A673 (cell line): Measurements from ENCODE around the gene MAPK8IP1. TPM values are rescaled to one million over a fixed set of nuclear protein-coding genes. Genes with fewer than 3 reads are reported as not detected.

ENCODE experiments used
- BruUV-seq: library from RNA; stranded (reverse); fragments of 400-500 nt; replicated peaks from 2 replicates; lab custom pipeline; 2021; lab: Mats Ljungman, UMichigan
- CTCF ChIA-PET: fragments of 300-600 bp; sonication (Branson Sonifier 250); formaldehyde crosslinking; loops from one replicate; lab custom pipeline; 2022; ENCODE audit warnings: antibody characterized with exemption; lab: Charles Lee
- POLR2A ChIA-PET: fragments of 300-600 bp; sonication (Branson Sonifier 250); formaldehyde crosslinking; loops from one replicate; lab custom pipeline; 2022; ENCODE audit warnings: antibody characterized with exemption; ENCODE audit not compliant: low non-redundant PET; lab: Charles Lee
- DNase-seq: peaks from one replicate; pipeline ENCODE4 v3.0.0-alpha.2; 2015; ENCODE audit warnings: low spot score
- H3K27ac ChIP-seq: fragments of 200-600 bp; sonication (generic); 2 replicates; pipeline ENCODE4 v1.5.1; 2016; ENCODE audit warnings: mixed run types, low read depth, mild to moderate bottlenecking, mixed read lengths, antibody characterized with exemption, low read length; ENCODE audit not compliant: poor library complexity, severe bottlenecking
- H3K27me3 ChIP-seq: fragments of 200-600 bp; sonication (generic); replicated peaks from 2 replicates; pipeline ENCODE4 v1.6.1; 2017; ENCODE audit warnings: mixed run types, low read depth, mild to moderate bottlenecking, mixed read lengths, antibody characterized with exemption, low read length; ENCODE audit not compliant: insufficient read depth, poor library complexity
- H3K36me3 ChIP-seq: fragments of 200-600 bp; sonication (generic); 2 replicates; pipeline ENCODE4 v1.6.1; 2016; ENCODE audit warnings: mixed run types, mild to moderate bottlenecking, mixed read lengths, antibody characterized with exemption, low read length; ENCODE audit not compliant: insufficient read depth, poor library complexity, severe bottlenecking
- H3K4me1 ChIP-seq: fragments of 200-600 bp; sonication (generic); 2 replicates; pipeline ENCODE4 v1.6.1; 2017; ENCODE audit warnings: mixed run types, mild to moderate bottlenecking, mixed read lengths, antibody characterized with exemption, low read length; ENCODE audit not compliant: insufficient read depth, poor library complexity, severe bottlenecking
- H3K4me3 ChIP-seq: fragments of 200-600 bp; sonication (generic); 2 replicates; pipeline ENCODE4 v1.5.1; 2016; ENCODE audit warnings: low read depth, mixed run types, mild to moderate bottlenecking, mixed read lengths, low read length; ENCODE audit not compliant: poor library complexity, severe bottlenecking
- H3K9me3 ChIP-seq: fragments of 200-600 bp; sonication (generic); 2 replicates; pipeline ENCODE4 v1.6.1; 2016; ENCODE audit warnings: mixed run types, low read depth, mild to moderate bottlenecking, mixed read lengths, antibody characterized with exemption, low read length; ENCODE audit not compliant: poor library complexity, severe bottlenecking
- CTCF ChIP-seq: fragments of 300-800, 200-600 bp; sonication (generic); conservative IDR thresholded peaks from 2 replicates; pipeline ENCODE4 v1.5.1; 2017; ENCODE audit warnings: low read depth, mild to moderate bottlenecking, antibody characterized with exemption, low read length, moderate library complexity, mixed read lengths
- EZH2 ChIP-seq: fragments of 200-600 bp; sonication (generic); IDR thresholded peaks from 2 replicates; pipeline ENCODE4 v1.6.1; 2017; ENCODE audit warnings: borderline replicate concordance, low read depth, mild to moderate bottlenecking, mixed read lengths, antibody characterized with exemption, low read length; ENCODE audit not compliant: poor library complexity, severe bottlenecking
- intact Hi-C: fragments of 100-400 bp; cut with micrococcal nuclease; formaldehyde crosslinking; loops from one replicate; pipeline ENCODE4 v1.10.0; 2022; ENCODE audit not compliant: unreplicated experiment
- total RNA-seq: library from RNA; stranded (reverse); gene quantifications from 2 replicates; pipeline ENCODE4 v1.2.3, GENCODE V29; 2021

The MAPK8IP1 gene
- total RNA-seq, 1 experiment from 2014 or later: 46.0 TPM

GRCh38 chr11:45843158-45843924 lies 42.1 kb upstream of the MAPK8IP1 start:
- TF ChIP-seq EZH2: no peak
- TF ChIP-seq CTCF: peak; percentile 100; the same call in 1 of the 2 replicates
- no TSS peak for BruUV-seq
- POLR2A ChIA-PET: interaction anchor here (0.5 kb wide), 1 partner anchor 1006 kb away, joined by 3 read pairs; no protein-coding TSS in a partner anchor
- intact Hi-C loops: loop anchor here (2.0 to 10.0 kb wide), 2 partner anchors 161 to 281 kb away; partner anchors contain the start of gene PHF21A
- no peak overlapping the region for H3K27ac ChIP-seq
- peaks cover 9% of the 10 kb centered on the region for H3K4me1 ChIP-seq
- no peaks in the 10 kb centered on the region for H3K36me3 ChIP-seq
- no peaks in the 10 kb centered on the region for H3K9me3 ChIP-seq
- DNase-seq: peak; percentile 98
- no peak overlapping the region for H3K4me3 ChIP-seq
- CTCF ChIA-PET: interaction anchor here (1.3 to 2.2 kb wide), 4 partner anchors 18 to 163 kb away, joined by 3 to 13 read pairs (median 6); no protein-coding TSS in a partner anchor
- H3K27me3 ChIP-seq: peaks cover 12% of the 10 kb centered on the region

GRCh38 chr11:45844822-45845578 lies 40.5 kb upstream of the MAPK8IP1 start:
- no peaks in the 10 kb centered on the region for H3K36me3 ChIP-seq
- CTCF ChIA-PET: interaction anchor here (0.7 to 1.6 kb wide), 3 partner anchors 19 to 1033 kb away, joined by 3 to 9 read pairs (median 4); no protein-coding TSS in a partner anchor
- no peak overlapping the region for H3K4me3 ChIP-seq
- BruUV-seq: no TSS peak
- POLR2A ChIA-PET: no interaction called here
- peaks cover 12% of the 10 kb centered on the region for H3K27me3 ChIP-seq
- no peak for TF ChIP-seq EZH2
- no peak for TF ChIP-seq CTCF
- intact Hi-C loops: loop anchor here (5.0 to 10.0 kb wide), 2 partner anchors 72 to 280 kb away; partner anchors contain the start of genes PEX16 and PHF21A
- no peak overlapping the region for H3K27ac ChIP-seq
- H3K9me3 ChIP-seq: no peaks in the 10 kb centered on the region
- peaks cover 19% of the 10 kb centered on the region for H3K4me1 ChIP-seq
- DNase-seq: no peak

GRCh38 chr11:45846174-45846675 lies 39.2 kb upstream of the MAPK8IP1 start:
- Histone ChIP-seq H3K27ac (no peak overlapping the region), H3K36me3 (no peaks in the 10 kb centered on the region), H3K4me1 (peaks cover 19% of the 10 kb centered on the region), H3K9me3 (no peaks in the 10 kb centered on the region), H3K27me3 (peaks cover 12% of the 10 kb centered on the region), H3K4me3 (peak overlapping the region; percentile 74)
- DNase-seq: no peak
- BruUV-seq: no TSS peak
- TF ChIP-seq EZH2: no peak
- intact Hi-C loops: loop anchor here (5.0 to 10.0 kb wide), 2 partner anchors 71 to 279 kb away; partner anchors contain the start of genes PEX16 and PHF21A
- ChIA-PET CTCF (interaction anchor here (0.7 to 1.2 kb wide), 3 partner anchors 75 to 160 kb away, joined by 3 to 4 read pairs (median 4); no protein-coding TSS in a partner anchor), POLR2A (interaction anchor here (1.4 kb wide), 1 partner anchor 10 kb away, joined by 12 read pairs; no protein-coding TSS in a partner anchor)
